Activated CD8-positive, alpha-beta T cell treated with anti-CD3 and anti-CD28 coated beads for 36 hours (primary cell): Measurements from ENCODE around the gene PRCC. TPM values are rescaled to one million over a fixed set of nuclear protein-coding genes. Genes with fewer than 3 reads are reported as not detected.

ENCODE experiments used
- ATAC-seq: fragments of 200-7000 bp; cut with Tn5 transposase; one replicate; pipeline ENCODE4 v1.10.0; 2021; ENCODE audit warnings: mild to moderate bottlenecking, moderate library complexity
- CTCF ChIA-PET: fragments of 350-600 bp; sonication (Branson Sonifier 250); formaldehyde crosslinking; loops from one replicate; lab custom pipeline; 2021; ENCODE audit warnings: antibody characterized with exemption; lab: Charles Lee
- POLR2A ChIA-PET: fragments of 350-600 bp; sonication (Branson Sonifier 250); formaldehyde crosslinking; loops from one replicate; lab custom pipeline; 2021; ENCODE audit warnings: antibody characterized with exemption; lab: Charles Lee
- DNase-seq: peaks from one replicate; pipeline ENCODE4 v3.0.0-alpha.2; 2020
- H3K27ac Mint-ChIP-seq: one replicate; pipeline ENCODE4 v1.8.0; 2021; ENCODE audit warnings: mild to moderate bottlenecking, mixed read lengths
- H3K27me3 Mint-ChIP-seq: one replicate; pipeline ENCODE4 v1.8.0; 2021; ENCODE audit warnings: mixed read lengths
- H3K36me3 Mint-ChIP-seq: one replicate; pipeline ENCODE4 v1.8.0; 2021; ENCODE audit warnings: low read depth, mixed read lengths
- H3K4me1 Mint-ChIP-seq: one replicate; pipeline ENCODE4 v1.8.0; 2021; ENCODE audit warnings: low read depth, mixed read lengths
- H3K4me3 Mint-ChIP-seq: one replicate; pipeline ENCODE4 v1.8.0; 2021; ENCODE audit warnings: mild to moderate bottlenecking, moderate library complexity, mixed read lengths
- H3K9me3 Mint-ChIP-seq: one replicate; pipeline ENCODE4 v1.8.0; 2021; ENCODE audit warnings: mixed read lengths
- intact Hi-C: fragments of 100-400 bp; cut with micrococcal nuclease; formaldehyde crosslinking; loops from one replicate; pipeline ENCODE4 v1.10.0; 2022
- total RNA-seq, 2 experiments: library from RNA; stranded (reverse); gene quantifications; one replicate each; pipeline ENCODE4 v1.2.3, GENCODE V29; 2021
- TF ChIP-seq, protein P1 (sequence below): fragments of 200-600 bp; IDR thresholded peaks from one replicate; pipeline ENCODE4 v1.8.0; 2022; ENCODE audit warnings: antibody characterized with exemption, mild to moderate bottlenecking

The PRCC gene
- total RNA-seq, 2 experiments from 2014 or later, result 69.8 to 70.6 TPM

DNA sequence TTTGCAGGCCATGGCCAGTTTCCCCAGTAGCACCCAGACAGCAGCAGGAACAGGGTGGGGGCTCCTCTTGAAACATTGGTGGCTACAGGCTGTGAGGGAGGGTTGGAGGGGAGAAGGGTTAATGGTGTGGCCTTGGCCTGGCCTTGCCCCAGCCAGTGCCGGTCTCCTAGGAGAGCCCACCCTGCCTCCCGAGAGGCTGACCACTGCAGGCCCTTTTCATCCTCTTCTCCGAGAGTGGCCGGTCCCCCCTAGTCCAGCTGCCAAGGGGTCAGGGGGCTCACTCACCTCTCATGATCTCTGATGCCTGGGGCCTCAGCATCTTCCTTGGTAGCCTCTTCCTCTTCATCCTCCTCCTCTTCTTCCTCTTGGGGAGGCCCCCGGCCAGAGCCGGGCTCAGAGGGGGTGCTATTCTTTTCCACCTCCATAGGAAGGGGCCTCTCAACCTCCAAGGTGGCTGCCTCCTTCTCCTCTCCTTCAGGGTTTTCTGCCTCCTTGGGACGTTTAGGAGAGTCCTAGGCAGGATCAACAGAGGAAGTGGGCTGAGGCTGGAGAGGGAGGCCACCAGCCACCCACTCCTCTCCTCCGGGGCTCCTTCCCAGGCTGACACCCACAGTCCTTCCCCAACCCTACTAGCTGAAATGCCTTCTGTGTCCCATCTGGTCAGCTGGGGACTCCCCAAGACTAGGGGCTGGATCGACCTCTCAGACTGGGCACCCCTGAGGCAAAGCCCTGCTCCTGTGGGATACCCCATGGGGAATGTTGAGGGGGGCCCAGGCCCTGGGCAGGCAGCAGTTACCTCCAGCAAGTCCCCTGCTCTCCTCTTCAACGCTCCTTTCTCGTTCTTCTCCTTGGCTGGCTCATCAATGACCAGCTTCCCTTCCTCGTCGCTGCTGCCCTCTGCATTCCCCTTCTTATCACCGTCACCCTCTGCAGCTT lies 23.7 kb upstream of the PRCC start:
- Mint-ChIP-seq H3K9me3 (no peaks in the 10 kb centered on the region), H3K27ac (peak overlapping the region; percentile 26), H3K36me3 (peaks cover 69% of the 10 kb centered on the region), H3K27me3 (no peaks in the 10 kb centered on the region), H3K4me1 (peaks cover 74% of the 10 kb centered on the region), H3K4me3 (no peak overlapping the region)
- no peak for DNase-seq
- intact Hi-C loops, result no loop called here
- CTCF ChIA-PET, result interaction anchor here (5.0 kb wide), 1 partner anchor 16 kb away, joined by 71 read pairs; the partner anchor contains the start of genes ISG20L2 and METTL25B
- POLR2A ChIA-PET, result interaction anchor here (0.6 to 3.5 kb wide), 4 partner anchors 7 to 23 kb away, joined by 3 to 53 read pairs (median 4); partner anchors contain the start of genes HDGF and PRCC
- ATAC-seq, result no peak
- TF ChIP-seq, protein P1, sequence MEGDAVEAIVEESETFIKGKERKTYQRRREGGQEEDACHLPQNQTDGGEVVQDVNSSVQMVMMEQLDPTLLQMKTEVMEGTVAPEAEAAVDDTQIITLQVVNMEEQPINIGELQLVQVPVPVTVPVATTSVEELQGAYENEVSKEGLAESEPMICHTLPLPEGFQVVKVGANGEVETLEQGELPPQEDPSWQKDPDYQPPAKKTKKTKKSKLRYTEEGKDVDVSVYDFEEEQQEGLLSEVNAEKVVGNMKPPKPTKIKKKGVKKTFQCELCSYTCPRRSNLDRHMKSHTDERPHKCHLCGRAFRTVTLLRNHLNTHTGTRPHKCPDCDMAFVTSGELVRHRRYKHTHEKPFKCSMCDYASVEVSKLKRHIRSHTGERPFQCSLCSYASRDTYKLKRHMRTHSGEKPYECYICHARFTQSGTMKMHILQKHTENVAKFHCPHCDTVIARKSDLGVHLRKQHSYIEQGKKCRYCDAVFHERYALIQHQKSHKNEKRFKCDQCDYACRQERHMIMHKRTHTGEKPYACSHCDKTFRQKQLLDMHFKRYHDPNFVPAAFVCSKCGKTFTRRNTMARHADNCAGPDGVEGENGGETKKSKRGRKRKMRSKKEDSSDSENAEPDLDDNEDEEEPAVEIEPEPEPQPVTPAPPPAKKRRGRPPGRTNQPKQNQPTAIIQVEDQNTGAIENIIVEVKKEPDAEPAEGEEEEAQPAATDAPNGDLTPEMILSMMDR, result no peak

DNA sequence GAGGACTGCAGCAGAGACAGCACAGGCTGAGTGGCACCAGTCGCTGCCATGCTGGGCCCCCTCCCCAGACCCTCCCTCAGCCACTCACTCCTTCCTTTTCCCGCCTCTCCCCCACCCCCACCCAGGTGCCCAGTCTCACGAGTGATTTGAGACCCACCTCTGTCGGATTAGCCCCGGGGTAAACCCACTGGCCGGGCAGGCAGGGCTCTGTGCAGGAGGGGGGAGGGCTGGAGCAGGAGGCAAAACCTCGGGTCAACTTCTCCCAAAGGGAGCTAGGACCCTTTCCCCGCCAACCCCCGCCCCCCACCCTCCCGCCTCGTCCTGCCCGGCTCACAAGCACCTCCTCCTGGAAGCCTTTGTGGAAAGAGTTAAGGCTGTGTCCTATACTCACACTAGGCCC lies 23.0 kb upstream of the PRCC start:
- DNase-seq, result no peak
- Mint-ChIP-seq H3K27me3 (no peaks in the 10 kb centered on the region), H3K4me3 (no peak overlapping the region), H3K36me3 (peaks cover 69% of the 10 kb centered on the region), H3K9me3 (no peaks in the 10 kb centered on the region), H3K4me1 (peaks cover 70% of the 10 kb centered on the region), H3K27ac (peak overlapping the region; percentile 43)
- TF ChIP-seq, protein P1, result no peak
- ChIA-PET POLR2A (interaction anchor here (1.0 to 4.4 kb wide), 2 partner anchors 14 kb away, joined by 3 to 39 read pairs; partner anchors contain the start of genes ISG20L2 and METTL25B), CTCF (interaction anchor here (5.0 kb wide), 1 partner anchor 17 kb away, joined by 71 read pairs; the partner anchor contains the start of genes ISG20L2 and METTL25B)
- no peak for ATAC-seq
- intact Hi-C loops, result no loop called here

DNA sequence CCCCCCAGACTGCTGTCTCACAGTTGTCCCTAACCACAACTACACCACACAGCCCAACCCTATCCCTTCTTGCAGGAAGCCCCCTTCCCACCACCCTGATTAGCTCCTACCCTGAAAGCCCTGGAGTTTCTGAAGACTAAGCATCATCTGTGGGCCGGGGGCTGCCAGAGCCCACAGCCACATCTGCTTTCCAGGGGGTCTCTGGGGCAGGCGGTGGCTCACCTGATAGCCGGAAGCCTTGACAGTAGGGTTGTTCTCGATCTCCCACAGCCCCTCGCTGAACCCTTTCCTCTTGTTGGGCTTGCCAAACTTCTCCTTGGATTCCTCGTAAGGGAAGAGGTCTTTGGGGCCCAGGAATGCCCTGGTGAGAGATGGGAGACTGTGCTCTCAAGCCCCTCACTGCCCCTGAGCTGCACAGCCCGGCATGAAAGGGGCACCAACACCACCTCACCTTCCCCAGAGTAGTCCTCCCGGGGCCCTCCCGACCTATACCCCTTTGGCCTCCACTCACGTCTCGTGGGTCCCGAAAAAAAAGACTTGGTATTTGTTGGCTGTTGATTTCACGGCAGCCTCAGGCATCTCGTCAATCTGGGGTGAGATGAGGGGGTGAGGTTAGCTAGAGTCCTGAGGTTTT lies 22.4 kb upstream of the PRCC start:
- ChIA-PET POLR2A (interaction anchor here (1.0 to 4.4 kb wide), 2 partner anchors 14 to 15 kb away, joined by 3 to 39 read pairs; partner anchors contain the start of genes ISG20L2 and METTL25B), CTCF (interaction anchor here (5.0 kb wide), 1 partner anchor 17 kb away, joined by 71 read pairs; the partner anchor contains the start of genes ISG20L2 and METTL25B)
- no peaks in the 10 kb centered on the region for H3K27me3 Mint-ChIP-seq
- ATAC-seq (no peak), DNase-seq (no peak)
- no peak overlapping the region for H3K4me3 Mint-ChIP-seq
- H3K4me1 Mint-ChIP-seq, result peaks cover 69% of the 10 kb centered on the region
- no peaks in the 10 kb centered on the region for H3K9me3 Mint-ChIP-seq
- intact Hi-C loops, result no loop called here
- H3K36me3 Mint-ChIP-seq, result peaks cover 73% of the 10 kb centered on the region
- TF ChIP-seq, protein P1, result no peak
- peak overlapping the region; percentile 94 for H3K27ac Mint-ChIP-seq

DNA sequence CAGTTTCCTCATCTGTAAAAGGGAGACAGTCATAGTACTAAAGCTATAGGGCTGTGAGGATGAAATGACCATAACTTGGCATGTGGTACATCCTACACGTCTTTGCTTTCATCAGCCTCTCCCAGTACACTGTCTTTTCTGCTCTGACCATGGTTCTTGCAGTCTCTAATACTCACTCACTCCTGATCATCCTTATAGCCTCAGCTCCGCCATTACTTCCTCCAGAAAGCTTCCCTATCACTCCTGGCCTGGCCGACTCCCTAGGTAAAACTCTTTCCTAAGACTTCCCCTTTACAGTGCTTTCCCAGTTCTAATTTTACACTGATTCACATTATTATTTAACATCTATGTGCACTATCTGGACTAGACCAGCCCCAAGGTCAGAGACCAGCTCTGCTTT lies 21.5 kb upstream of the PRCC start:
- POLR2A ChIA-PET, result interaction anchor here (1.0 to 4.4 kb wide), 2 partner anchors 9 to 16 kb away, joined by 3 to 39 read pairs; partner anchors contain the start of genes ISG20L2 and METTL25B
- Mint-ChIP-seq H3K36me3 (peaks cover 74% of the 10 kb centered on the region), H3K27me3 (no peaks in the 10 kb centered on the region), H3K27ac (peak overlapping the region; percentile 94), H3K4me3 (no peak overlapping the region), H3K4me1 (peaks cover 65% of the 10 kb centered on the region), H3K9me3 (no peaks in the 10 kb centered on the region)
- intact Hi-C loops, result no loop called here
- DNase-seq, result no peak
- CTCF ChIA-PET, result interaction anchor here (3.1 kb wide), 1 partner anchor 19 kb away, joined by 26 read pairs; the partner anchor contains the start of gene METTL25B
- no peak for ATAC-seq
- TF ChIP-seq, protein P1, result no peak
